SK-N-SH treated with all-trans-retinoic acid at 6 μM for 48 hours (cell line): Measurements from ENCODE around the gene KCNIP1.

Experiments used
- ATAC-seq: fragments of 200-7000 bp; cut with Tn5 transposase; 3 replicates; pipeline ENCODE4 v1.9.1; 2020; ENCODE audit warnings: mild to moderate bottlenecking, moderate library complexity
- ARNTL ChIP-seq: fragments of 450-650 bp; formaldehyde crosslinking; IDR thresholded peaks from 2 replicates; pipeline ENCODE4 v1.5.0; 2020; ENCODE audit warnings: low read depth, mild to moderate bottlenecking, moderate library complexity, borderline replicate concordance
- BACH2 ChIP-seq: fragments of 250-450 bp; sonication (Bioruptor Pico); IDR thresholded peaks from 2 replicates; pipeline ENCODE4 v1.9.0; 2021; ENCODE audit warnings: mild to moderate bottlenecking, borderline replicate concordance
- CSDC2 ChIP-seq: fragments of 250-450 bp; sonication (Bioruptor Pico); IDR thresholded peaks from 2 replicates; pipeline ENCODE4 v1.5.0; 2020; ENCODE audit warnings: mild to moderate bottlenecking, moderate library complexity
- ESRRG ChIP-seq: fragments of 250-450 bp; sonication (Bioruptor Pico); IDR thresholded peaks from 2 replicates; pipeline ENCODE4 v1.6.1; 2021; ENCODE audit warnings: mild to moderate bottlenecking
- GLIS3 ChIP-seq: fragments of 250-450 bp; sonication (Bioruptor Pico); IDR thresholded peaks from 2 replicates; pipeline ENCODE4 v1.5.0; 2020; ENCODE audit warnings: mild to moderate bottlenecking, moderate library complexity
- OSR1 ChIP-seq: fragments of 250-450 bp; sonication (Bioruptor Pico); IDR thresholded peaks from 2 replicates; pipeline ENCODE4 v1.8.0; 2022; ENCODE audit warnings: moderate library complexity, mild to moderate bottlenecking, inconsistent platforms
- PPARA ChIP-seq: fragments of 250-450 bp; sonication (Bioruptor Pico); IDR thresholded peaks from 2 replicates; pipeline ENCODE4 v1.5.0; 2020; ENCODE audit warnings: mild to moderate bottlenecking, borderline replicate concordance
- RARB ChIP-seq: fragments of 250-450 bp; sonication (Bioruptor Pico); IDR thresholded peaks from 2 replicates; pipeline ENCODE4 v1.8.0; 2021; ENCODE audit warnings: mild to moderate bottlenecking, moderate library complexity
- SNAI2 ChIP-seq: fragments of 250-450 bp; sonication (Bioruptor Pico); IDR thresholded peaks from 2 replicates; pipeline ENCODE4 v1.5.0; 2020; ENCODE audit warnings: mild to moderate bottlenecking, moderate library complexity
- TCF4 ChIP-seq: fragments of 250-450 bp; sonication (Bioruptor Pico); IDR thresholded peaks from 2 replicates; pipeline ENCODE4 v1.8.0; 2021; ENCODE audit warnings: mild to moderate bottlenecking, moderate library complexity, borderline replicate concordance
- ZFP3 ChIP-seq: fragments of 250-450 bp; sonication (Bioruptor Pico); IDR thresholded peaks from 2 replicates; pipeline ENCODE4 v1.5.0; 2020; ENCODE audit warnings: mild to moderate bottlenecking, moderate library complexity
- ZFP30 ChIP-seq: fragments of 450-650 bp; formaldehyde crosslinking; IDR thresholded peaks from 2 replicates; pipeline ENCODE4 v1.5.0; 2022; ENCODE audit warnings: mild to moderate bottlenecking, moderate library complexity
- ZNF70 ChIP-seq: fragments of 450-650 bp; formaldehyde crosslinking; IDR thresholded peaks from 2 replicates; pipeline ENCODE4 v1.5.0; 2020; ENCODE audit warnings: mild to moderate bottlenecking, moderate library complexity
- ZNF8 ChIP-seq: fragments of 450-650 bp; formaldehyde crosslinking; IDR thresholded peaks from 2 replicates; pipeline ENCODE4 v1.5.0; 2020; ENCODE audit warnings: mild to moderate bottlenecking, moderate library complexity
- TF ChIP-seq, protein P1 (sequence below): fragments of 250-450 bp; sonication (Bioruptor Pico); IDR thresholded peaks from 2 replicates; pipeline ENCODE4 v1.8.0; 2020; ENCODE audit warnings: mild to moderate bottlenecking, moderate library complexity, borderline replicate concordance
- TF ChIP-seq, protein P2 (sequence below): fragments of 250-450 bp; sonication (Bioruptor Pico); IDR thresholded peaks from 2 replicates; pipeline ENCODE4 v1.8.0; 2021; ENCODE audit warnings: low read depth, mild to moderate bottlenecking, moderate library complexity, borderline replicate concordance
- TF ChIP-seq, protein P3 (sequence below): fragments of 250-450 bp; sonication (Bioruptor Pico); IDR thresholded peaks from 2 replicates; pipeline ENCODE4 v1.5.1; 2020; ENCODE audit warnings: low read depth, mild to moderate bottlenecking, moderate library complexity
- TF ChIP-seq, protein P4 (sequence below): fragments of 250-450 bp; sonication (Bioruptor Pico); IDR thresholded peaks from 2 replicates; pipeline ENCODE4 v1.5.1; 2021; ENCODE audit warnings: mild to moderate bottlenecking, moderate library complexity

Gene KCNIP1

DNA sequence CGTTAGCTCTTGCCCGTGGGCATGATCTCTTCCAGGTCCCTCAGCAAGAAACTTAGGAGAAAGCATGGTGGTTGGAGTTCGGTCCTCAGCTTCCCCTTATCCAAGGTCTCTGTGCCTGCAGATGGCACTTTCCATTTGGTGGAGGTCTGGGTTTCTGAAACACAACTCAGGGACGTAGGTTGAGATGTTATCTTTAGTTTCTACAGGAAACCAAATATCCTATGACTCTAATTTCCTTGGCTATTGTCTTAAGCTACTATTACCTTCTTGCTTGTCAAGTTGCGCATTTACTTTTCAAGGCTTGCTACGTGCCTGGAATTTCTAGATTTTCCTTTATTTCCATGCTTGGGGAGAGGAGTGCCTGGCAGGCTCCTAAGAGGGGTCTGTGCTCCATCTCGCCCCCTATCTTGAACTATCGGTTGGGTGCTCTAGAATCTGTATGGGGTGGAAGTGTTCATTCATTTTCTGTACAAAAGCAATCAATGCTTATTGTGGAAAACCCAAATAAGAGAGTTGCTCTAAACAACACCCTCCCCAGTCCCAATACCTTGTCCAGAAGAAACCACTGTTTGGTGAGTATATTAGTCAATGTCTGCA lies 32.9 kb upstream of the KCNIP1 start:
- TF ChIP-seq CSDC2 (CRISPR knock-in tag) (no peak), TCF4 (CRISPR knock-in tag) (no peak), ZNF8 (no peak), SNAI2 (no peak), OSR1 (CRISPR knock-in tag) (no peak), ZFP30 (CRISPR knock-in tag) (no peak), ZFP3 (no peak), PPARA (CRISPR knock-in tag) (no peak), ARNTL (CRISPR knock-in tag) (no peak), GLIS3 (CRISPR knock-in tag) (no peak), RARB (CRISPR knock-in tag) (no peak), BACH2 (CRISPR knock-in tag) (no peak)
- TF ChIP-seq, protein P1, sequence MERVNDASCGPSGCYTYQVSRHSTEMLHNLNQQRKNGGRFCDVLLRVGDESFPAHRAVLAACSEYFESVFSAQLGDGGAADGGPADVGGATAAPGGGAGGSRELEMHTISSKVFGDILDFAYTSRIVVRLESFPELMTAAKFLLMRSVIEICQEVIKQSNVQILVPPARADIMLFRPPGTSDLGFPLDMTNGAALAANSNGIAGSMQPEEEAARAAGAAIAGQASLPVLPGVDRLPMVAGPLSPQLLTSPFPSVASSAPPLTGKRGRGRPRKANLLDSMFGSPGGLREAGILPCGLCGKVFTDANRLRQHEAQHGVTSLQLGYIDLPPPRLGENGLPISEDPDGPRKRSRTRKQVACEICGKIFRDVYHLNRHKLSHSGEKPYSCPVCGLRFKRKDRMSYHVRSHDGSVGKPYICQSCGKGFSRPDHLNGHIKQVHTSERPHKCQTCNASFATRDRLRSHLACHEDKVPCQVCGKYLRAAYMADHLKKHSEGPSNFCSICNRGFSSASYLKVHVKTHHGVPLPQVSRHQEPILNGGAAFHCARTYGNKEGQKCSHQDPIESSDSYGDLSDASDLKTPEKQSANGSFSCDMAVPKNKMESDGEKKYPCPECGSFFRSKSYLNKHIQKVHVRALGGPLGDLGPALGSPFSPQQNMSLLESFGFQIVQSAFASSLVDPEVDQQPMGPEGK = no peak
- TF ChIP-seq, protein P2, sequence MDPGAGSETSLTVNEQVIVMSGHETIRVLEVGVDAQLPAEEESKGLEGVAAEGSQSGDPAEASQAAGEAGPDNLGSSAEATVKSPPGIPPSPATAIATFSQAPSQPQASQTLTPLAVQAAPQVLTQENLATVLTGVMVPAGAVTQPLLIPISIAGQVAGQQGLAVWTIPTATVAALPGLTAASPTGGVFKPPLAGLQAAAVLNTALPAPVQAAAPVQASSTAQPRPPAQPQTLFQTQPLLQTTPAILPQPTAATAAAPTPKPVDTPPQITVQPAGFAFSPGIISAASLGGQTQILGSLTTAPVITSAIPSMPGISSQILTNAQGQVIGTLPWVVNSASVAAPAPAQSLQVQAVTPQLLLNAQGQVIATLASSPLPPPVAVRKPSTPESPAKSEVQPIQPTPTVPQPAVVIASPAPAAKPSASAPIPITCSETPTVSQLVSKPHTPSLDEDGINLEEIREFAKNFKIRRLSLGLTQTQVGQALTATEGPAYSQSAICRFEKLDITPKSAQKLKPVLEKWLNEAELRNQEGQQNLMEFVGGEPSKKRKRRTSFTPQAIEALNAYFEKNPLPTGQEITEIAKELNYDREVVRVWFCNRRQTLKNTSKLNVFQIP (CRISPR knock-in tag) = no peak
- TF ChIP-seq, protein P3, sequence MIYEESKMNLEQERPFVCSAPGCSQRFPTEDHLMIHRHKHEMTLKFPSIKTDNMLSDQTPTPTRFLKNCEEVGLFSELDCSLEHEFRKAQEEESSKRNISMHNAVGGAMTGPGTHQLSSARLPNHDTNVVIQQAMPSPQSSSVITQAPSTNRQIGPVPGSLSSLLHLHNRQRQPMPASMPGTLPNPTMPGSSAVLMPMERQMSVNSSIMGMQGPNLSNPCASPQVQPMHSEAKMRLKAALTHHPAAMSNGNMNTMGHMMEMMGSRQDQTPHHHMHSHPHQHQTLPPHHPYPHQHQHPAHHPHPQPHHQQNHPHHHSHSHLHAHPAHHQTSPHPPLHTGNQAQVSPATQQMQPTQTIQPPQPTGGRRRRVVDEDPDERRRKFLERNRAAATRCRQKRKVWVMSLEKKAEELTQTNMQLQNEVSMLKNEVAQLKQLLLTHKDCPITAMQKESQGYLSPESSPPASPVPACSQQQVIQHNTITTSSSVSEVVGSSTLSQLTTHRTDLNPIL = no peak
- ATAC-seq = no peak

DNA sequence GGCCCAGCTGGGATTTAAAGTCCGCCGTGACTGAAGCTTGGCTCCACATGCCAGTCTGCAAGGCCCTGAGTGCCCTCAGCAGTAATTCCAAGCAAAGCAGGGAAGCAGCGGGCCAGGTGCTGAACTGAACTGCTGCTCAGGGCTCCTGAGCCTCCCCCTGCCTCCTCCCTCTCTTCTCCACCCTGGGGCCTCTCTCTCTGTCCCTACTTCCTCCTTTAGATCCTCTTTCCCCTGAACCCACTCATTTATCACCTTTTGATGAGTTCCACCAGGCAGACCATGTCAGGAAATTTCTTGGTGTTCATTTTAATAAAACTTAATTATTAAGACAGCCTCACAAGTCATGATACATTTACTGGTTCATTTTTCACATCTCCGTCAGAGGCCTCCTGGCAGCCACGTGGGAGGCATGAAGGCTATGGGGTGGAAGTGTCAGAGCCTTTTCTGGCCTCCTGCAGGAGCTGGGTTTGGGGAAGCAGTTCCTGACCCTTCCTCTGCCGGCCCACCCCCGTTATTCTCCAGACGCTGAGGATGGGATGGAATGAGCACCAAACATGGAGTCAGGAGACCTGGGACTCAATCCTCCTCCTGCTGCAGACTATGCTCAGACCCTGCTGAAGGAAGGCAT lies 32.2 kb upstream of the KCNIP1 start:
- TF ChIP-seq SNAI2 (no peak), ARNTL (CRISPR knock-in tag) (no peak), ZNF70 (CRISPR knock-in tag) (no peak)
- TF ChIP-seq, protein P3 = no peak
- no peak for ATAC-seq

DNA sequence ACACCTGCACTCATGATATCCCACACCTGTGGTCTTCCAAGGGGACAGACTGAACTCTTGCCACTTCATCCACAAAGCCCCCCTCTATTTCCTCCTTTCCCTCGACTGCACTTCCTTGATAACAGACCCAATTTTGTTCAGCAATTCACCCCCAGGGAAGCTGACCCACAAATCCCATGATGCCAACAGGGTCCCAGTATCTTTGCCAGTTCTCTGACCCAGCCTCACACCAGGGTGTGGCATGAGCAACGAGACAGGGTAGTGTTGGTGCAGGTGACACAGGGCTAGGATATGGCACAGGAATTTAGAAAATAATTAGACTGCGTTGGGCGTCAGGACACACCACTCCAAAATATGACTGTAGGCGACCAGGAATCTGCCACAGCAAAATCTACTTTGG lies 30.2 kb upstream of the KCNIP1 start:
- no peak for ATAC-seq
- TF ChIP-seq ESRRG = no peak
- TF ChIP-seq BACH2 (CRISPR knock-in tag) = no peak
- TF ChIP-seq, protein P4, sequence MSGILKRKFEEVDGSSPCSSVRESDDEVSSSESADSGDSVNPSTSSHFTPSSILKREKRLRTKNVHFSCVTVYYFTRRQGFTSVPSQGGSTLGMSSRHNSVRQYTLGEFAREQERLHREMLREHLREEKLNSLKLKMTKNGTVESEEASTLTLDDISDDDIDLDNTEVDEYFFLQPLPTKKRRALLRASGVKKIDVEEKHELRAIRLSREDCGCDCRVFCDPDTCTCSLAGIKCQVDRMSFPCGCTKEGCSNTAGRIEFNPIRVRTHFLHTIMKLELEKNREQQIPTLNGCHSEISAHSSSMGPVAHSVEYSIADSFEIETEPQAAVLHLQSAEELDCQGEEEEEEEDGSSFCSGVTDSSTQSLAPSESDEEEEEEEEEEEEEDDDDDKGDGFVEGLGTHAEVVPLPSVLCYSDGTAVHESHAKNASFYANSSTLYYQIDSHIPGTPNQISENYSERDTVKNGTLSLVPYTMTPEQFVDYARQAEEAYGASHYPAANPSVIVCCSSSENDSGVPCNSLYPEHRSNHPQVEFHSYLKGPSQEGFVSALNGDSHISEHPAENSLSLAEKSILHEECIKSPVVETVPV (CRISPR knock-in tag) = no peak
- TF ChIP-seq, protein P1 = no peak
- TF ChIP-seq, all 23 proteins: peak for 0
